IPS DF 6.9 (cell line): ENCODE data around the gene EXO1.
"Not testable (repeated sequence)": the region's sequence is repeated elsewhere in the genome, so short reads cannot be mapped to it uniquely, and the experiment has no call there.

Experiments
- DNase-seq: peaks from one replicate; pipeline ENCODE4 v3.0.0-alpha.2; 2013; ENCODE audit warnings: low read depth, low spot score
- H3K27ac ChIP-seq: one replicate; pipeline ENCODE4 v1.5.1; 2013; ENCODE audit warnings: low read length, control low read depth
- H3K27me3 ChIP-seq: 2 replicates; pipeline ENCODE4 v1.6.1; 2013; ENCODE audit warnings: mild to moderate bottlenecking, low read length; ENCODE audit not compliant: control insufficient read depth, insufficient read depth
- H3K36me3 ChIP-seq: 2 replicates; pipeline ENCODE4 v1.6.1; 2013; ENCODE audit warnings: low read length; ENCODE audit not compliant: control insufficient read depth, insufficient read depth
- H3K4me1 ChIP-seq: 2 replicates; pipeline ENCODE4 v1.6.1; 2013; ENCODE audit warnings: low read length; ENCODE audit not compliant: control insufficient read depth, insufficient read depth
- H3K4me3 ChIP-seq: 2 replicates; pipeline ENCODE4 v1.5.1; 2013; ENCODE audit warnings: mild to moderate bottlenecking, low read length
- H3K9me3 ChIP-seq: 2 replicates; pipeline ENCODE4 v1.6.1; 2013; ENCODE audit warnings: low read length, inconsistent platforms; ENCODE audit not compliant: control insufficient read depth, insufficient read depth
- WGBS: extraction: QIAGEN DNeasy Blood & Tissue Kit; methylation state at CpG from one replicate; pipeline ENCODE4 v1.1.7; 2013; ENCODE audit warnings: mixed read lengths, missing lambda C conversion rate; ENCODE audit not compliant: insufficient read length, insufficient coverage; 5-methylcytosine and 5-hydroxymethylcytosine counted together

EXO1 gene

DNA sequence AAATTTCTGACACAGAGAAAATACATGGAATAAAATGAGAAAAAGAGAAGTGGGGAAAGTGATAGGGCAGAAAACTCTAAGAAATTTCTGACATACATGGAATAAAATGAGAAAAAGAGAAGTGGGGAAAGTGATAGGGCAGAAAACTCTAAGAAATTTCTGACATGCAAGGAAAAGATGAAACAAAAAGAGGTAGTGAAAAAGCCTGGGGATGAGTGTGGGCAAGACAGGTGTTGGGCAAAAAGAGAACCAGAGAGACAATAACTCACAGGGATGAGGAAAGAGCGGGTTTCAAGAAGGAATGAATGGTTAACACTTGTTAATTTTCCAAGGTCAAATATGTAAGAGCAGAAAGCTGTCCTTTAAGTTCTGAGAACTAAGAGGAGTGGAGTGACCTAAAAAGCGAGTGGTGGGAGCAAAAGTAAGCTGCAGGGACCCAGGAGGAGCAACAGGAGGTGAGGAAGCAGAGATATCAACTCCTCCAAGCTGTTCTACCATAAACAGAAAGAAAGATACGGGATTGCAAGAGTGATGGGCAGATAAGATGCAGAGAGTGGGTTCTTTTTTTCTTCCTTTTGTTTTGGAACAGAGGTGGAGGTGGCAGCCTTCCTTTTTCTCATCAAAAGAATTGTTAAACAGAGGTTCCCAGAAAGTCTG is 29.9 kb upstream of the EXO1 start:
- WGBS: no CpG with 5 or more reads among the region's 3 CpGs
- Histone ChIP-seq H3K27me3 (no peaks in the 10 kb centered on the region), H3K36me3 (no peaks in the 10 kb centered on the region), H3K9me3 (no peaks in the 10 kb centered on the region), H3K4me3 (no peak overlapping the region), H3K4me1 (no peaks in the 10 kb centered on the region), H3K27ac (no peak overlapping the region)
- DNase-seq: no peak

DNA sequence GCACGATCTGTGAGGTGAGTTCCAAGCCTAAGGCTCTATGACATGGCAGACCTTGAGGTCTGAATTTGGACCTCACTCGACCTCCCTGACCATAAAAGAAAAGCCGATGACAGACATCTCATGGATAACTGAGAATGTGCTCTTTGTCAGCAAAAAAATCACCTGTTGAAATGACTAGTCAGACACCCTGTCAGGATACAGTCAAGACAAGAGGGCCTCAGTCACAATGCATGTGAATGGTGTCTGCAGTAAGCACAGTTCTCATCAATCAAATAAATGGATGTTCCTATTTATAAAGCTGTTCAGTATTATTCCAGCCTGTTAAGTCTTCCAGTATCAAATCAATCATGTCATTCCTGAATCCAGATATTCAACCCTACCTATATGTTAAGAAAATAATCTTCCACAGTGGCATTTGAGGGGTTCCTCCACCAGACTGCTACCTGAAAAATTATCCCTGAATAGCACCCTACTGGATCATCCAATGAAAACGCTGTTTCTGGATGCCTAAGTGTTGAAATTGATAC is 28.6 kb upstream of the EXO1 start:
- no CpG with 5 or more reads among the region's 4 CpGs for WGBS
- no peaks in the 10 kb centered on the region for H3K36me3 ChIP-seq
- no peak overlapping the region for H3K27ac ChIP-seq
- no peaks in the 10 kb centered on the region for H3K27me3 ChIP-seq
- H3K9me3 ChIP-seq: no peaks in the 10 kb centered on the region
- no peak for DNase-seq
- H3K4me1 ChIP-seq: no peaks in the 10 kb centered on the region
- H3K4me3 ChIP-seq: no peak overlapping the region

DNA sequence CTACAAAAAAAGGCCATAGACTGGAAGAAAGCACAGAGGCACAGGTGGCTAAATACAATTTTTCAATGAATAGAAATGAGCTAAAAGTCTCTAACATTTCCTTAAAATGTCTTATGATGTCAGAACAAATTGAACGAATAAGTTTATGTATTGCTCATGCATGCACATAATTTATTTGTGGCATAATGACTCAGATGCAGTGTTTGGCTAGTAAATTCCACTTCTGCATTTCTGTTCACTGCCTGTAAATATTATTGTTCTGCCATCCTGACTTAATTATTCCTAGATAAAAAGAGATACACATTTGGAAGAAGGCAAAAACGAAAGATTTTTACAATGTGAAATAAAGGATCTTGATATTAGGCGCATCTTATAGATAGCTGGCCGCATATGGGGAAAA is 26.6 kb upstream of the EXO1 start:
- no peaks in the 10 kb centered on the region for H3K27me3 ChIP-seq
- H3K27ac ChIP-seq: no peak overlapping the region
- no peaks in the 10 kb centered on the region for H3K36me3 ChIP-seq
- WGBS: no CpG with 5 or more reads among the region's 4 CpGs
- H3K9me3 ChIP-seq: no peaks in the 10 kb centered on the region
- H3K4me3 ChIP-seq: no peak overlapping the region
- H3K4me1 ChIP-seq: no peaks in the 10 kb centered on the region
- no peak for DNase-seq

DNA sequence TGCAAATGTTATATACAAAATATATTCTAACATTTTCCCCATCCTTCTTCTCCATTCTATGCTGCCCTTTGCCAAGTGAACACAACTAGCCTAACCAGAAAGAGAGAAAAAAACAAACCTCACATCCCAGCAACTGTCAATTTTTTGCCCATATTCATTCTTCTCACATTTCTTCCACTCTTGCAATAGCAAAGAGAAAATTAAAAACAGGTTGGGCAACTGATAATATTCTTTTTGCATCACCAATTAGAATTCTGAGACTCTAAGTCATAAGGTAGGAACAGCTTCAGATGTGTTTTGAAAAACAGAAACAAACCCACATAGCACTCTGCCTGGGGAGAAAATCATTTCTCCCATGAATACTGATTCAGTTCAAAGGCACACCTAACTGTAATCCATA is 25.2 kb upstream of the EXO1 start:
- Histone ChIP-seq H3K27me3 (no peaks in the 10 kb centered on the region), H3K27ac (no peak overlapping the region), H3K9me3 (no peaks in the 10 kb centered on the region), H3K4me1 (no peaks in the 10 kb centered on the region), H3K4me3 (no peak overlapping the region), H3K36me3 (no peaks in the 10 kb centered on the region)
- DNase-seq: no peak

DNA sequence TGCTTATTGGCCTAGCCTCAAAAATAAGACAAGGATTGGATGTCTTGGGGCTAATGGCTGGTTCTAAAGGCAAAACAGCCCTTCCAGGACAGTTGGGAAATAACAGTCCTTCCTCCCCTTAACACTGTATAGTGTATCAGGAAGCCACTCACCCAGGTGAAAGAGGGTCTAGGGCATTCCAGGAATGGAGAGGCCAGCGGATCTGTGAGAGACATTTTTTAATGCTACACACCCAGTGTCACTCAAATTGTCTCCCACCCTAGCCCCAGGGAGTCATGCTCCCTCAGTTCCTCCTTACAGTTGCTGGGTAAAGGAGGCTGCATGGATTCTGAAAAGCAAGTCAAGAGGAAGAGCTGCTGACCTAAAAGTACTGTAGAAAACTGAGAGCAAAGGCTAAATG is 24.1 kb upstream of the EXO1 start:
- H3K4me3 ChIP-seq: no peak overlapping the region
- WGBS: no CpG with 5 or more reads among the region's 1 CpG
- no peaks in the 10 kb centered on the region for H3K27me3 ChIP-seq
- H3K36me3 ChIP-seq: no peaks in the 10 kb centered on the region
- DNase-seq: no peak
- H3K27ac ChIP-seq: no peak overlapping the region
- H3K4me1 ChIP-seq: no peaks in the 10 kb centered on the region
- no peaks in the 10 kb centered on the region for H3K9me3 ChIP-seq

DNA sequence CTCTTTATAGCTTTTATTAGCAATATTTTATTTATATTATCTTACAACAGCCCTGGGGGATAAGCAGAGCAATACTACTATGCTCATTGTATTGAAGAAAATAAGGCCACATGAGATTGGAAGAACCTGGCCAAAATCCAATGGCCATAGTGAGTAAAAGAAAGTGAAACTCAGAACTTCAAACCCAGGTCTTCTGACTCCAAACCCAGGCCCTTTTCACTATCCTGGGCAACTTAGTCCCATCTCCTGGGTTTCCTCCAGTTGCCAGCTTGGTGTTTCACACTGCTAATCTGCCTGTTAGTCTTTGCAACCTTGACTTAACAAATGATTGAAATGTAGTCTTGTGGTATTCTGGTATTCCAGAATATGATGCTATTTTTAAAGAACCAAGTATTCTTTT is 22.4 kb upstream of the EXO1 start:
- Histone ChIP-seq H3K27ac (no peak overlapping the region), H3K36me3 (no peaks in the 10 kb centered on the region)

DNA sequence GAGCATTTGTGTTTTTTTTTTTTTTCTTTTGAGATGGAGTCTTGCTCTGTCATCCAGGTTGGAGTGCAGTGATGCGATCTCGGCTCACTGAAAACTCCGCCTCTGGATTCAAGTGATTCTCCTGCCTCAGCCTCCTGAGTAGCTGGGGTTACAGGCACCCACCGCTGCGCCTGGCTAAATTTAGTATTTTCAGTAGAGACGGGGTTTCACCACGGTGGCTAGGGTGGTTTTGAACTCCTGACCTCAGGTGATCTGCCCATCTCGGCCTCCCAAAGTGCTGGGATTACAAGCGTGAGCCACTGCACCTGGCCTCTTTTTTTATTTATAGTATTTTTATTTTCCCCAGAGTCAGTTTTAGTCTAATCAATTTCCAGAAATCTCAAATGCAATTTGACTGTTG is 21.4 kb upstream of the EXO1 start:
- not testable (repeated sequence) for H3K27ac ChIP-seq, DNase-seq, H3K36me3 ChIP-seq, H3K4me1 ChIP-seq, H3K4me3 ChIP-seq, H3K27me3 ChIP-seq, H3K9me3 ChIP-seq
- WGBS: no CpG with 5 or more reads among the region's 9 CpGs

More for the DNA sequence above, 22.4 kb upstream of the EXO1 start:
- no peak for DNase-seq
- no peaks in the 10 kb centered on the region for H3K9me3 ChIP-seq
- H3K4me3 ChIP-seq: no peak overlapping the region
- H3K4me1 ChIP-seq: no peaks in the 10 kb centered on the region
- H3K27me3 ChIP-seq: no peaks in the 10 kb centered on the region

DNA sequence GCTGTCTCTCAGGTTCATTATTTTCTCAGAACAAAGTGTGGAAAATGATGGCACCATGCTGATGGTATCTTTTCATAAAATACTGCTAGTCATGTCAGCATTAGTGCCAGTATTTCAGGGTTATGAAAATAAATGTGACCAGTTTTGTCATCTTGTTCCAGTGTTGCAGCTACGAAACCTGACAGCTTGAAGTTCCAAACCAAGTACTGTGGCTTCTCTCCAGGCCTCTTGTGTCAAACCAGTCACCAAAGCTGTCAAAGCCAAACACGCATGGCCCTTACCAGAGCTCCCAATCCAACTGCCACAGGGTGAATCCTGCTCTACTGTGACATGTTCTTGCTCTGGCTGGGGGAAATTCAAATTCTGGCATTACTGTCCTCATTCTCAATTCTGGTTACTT is 20.7 kb upstream of the EXO1 start:
- no peak overlapping the region for H3K27ac ChIP-seq
- no peaks in the 10 kb centered on the region for H3K27me3 ChIP-seq
- WGBS: no CpG with 5 or more reads among the region's 2 CpGs
- H3K4me1 ChIP-seq: no peaks in the 10 kb centered on the region
- H3K9me3 ChIP-seq: no peaks in the 10 kb centered on the region
- no peak overlapping the region for H3K4me3 ChIP-seq
- DNase-seq: no peak
- H3K36me3 ChIP-seq: no peaks in the 10 kb centered on the region

DNA sequence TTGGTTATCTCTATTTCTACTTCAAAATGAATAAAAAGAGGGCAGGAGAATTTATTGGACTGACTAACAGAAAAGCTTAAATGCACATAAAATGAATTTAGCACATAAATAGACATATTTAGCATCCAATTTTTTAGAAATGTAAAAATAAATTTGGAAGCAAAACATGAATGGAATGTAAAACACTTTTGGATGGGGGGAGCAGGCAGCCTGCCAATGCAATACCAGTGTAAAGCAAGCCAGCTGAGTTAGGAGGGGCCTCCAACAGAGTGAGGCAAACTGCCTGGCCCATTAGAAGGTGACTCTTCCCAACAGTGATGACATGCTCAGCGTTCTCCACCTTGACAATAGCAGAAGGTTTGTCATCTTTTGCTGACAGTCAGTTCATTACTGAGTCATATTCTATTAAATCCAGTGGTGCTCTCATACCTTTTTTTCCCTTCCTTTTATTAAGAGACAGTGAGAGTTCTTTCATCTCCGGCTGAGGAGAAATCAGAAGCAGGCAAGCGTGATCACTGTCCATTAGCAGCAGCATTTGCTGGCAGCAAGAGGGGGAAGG is 19.5 kb upstream of the EXO1 start:
- H3K27ac ChIP-seq: no peak overlapping the region
- H3K27me3 ChIP-seq: no peaks in the 10 kb centered on the region
- no peaks in the 10 kb centered on the region for H3K36me3 ChIP-seq
- no peak overlapping the region for H3K4me3 ChIP-seq
- no CpG with 5 or more reads among the region's 3 CpGs for WGBS
- no peaks in the 10 kb centered on the region for H3K4me1 ChIP-seq
- H3K9me3 ChIP-seq: no peaks in the 10 kb centered on the region
- no peak for DNase-seq

DNA sequence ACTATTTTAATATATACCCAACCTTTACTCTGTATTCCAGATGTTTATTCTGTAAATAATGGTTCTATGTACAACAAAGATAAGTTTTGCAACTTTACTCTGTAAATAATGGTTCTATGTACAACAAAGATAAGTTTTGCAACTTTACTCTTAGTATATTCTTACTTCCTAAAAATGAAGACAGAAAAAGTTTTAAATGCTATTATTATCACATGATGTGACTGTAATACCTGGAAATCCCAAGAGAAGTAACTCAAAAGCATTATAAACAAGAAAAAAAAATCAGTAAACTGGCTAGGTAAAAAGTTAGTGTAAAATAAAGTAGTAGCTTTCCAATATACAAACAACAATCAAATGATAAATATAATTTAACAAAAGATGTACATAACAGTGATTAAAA is 18.5 kb upstream of the EXO1 start:
- no peak overlapping the region for H3K27ac ChIP-seq
- no peak for DNase-seq
- H3K27me3 ChIP-seq: no peaks in the 10 kb centered on the region
- no peak overlapping the region for H3K4me3 ChIP-seq
- no peaks in the 10 kb centered on the region for H3K4me1 ChIP-seq
- H3K9me3 ChIP-seq: no peaks in the 10 kb centered on the region
- H3K36me3 ChIP-seq: no peaks in the 10 kb centered on the region

DNA sequence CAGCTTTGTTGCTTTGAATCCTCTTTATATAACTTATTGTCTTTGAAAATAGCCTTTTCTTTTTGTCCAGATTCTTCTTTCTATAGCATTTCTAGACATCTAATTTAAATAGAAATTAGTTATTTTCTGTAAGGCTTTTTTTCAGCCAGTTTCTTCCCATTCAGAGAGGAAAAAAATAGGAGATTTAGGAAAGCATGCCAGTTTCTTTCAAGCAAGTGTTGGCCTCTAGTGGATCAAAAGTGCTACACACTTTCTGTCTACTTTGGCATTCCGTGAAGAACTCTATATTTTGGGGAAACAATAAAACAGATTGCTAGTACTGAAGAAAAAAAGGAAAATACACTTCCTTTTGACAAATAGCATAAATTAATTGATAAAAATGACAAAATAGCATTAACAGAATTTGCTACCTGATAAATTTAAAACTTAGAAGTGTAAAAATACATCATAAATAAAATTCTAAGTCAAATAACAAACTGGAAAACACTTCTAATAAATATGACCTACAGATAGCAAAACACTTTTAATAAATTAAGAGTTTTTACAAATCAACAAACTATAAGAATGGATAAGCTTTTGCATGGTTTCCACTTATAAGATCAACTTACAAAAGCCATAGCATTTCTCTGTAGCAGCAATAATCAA is 13.1 kb upstream of the EXO1 start:
- no peaks in the 10 kb centered on the region for H3K9me3 ChIP-seq
- H3K27me3 ChIP-seq: no peaks in the 10 kb centered on the region
- no peak overlapping the region for H3K4me3 ChIP-seq
- no CpG with 5 or more reads among the region's 1 CpG for WGBS
- no peaks in the 10 kb centered on the region for H3K36me3 ChIP-seq
- no peak overlapping the region for H3K27ac ChIP-seq
- no peaks in the 10 kb centered on the region for H3K4me1 ChIP-seq
- no peak for DNase-seq
